Jurkat, Clone E6-1 (cell line): ENCODE results near the gene PDCD11.
"Not testable (repeated sequence)": the region's sequence is repeated elsewhere in the genome, so short reads cannot be mapped to it uniquely, and the experiment has no call there.

Experiments
- DNase-seq: peaks from one replicate; pipeline ENCODE4 v3.0.0-alpha.2; 2011; ENCODE audit warnings: low read depth, low spot score
- H3K4me3 ChIP-seq: 2 replicates; pipeline ENCODE4 v1.5.1; 2011; ENCODE audit warnings: mild to moderate bottlenecking, low read length, control low read depth, moderate library complexity

PDCD11 gene

GRCh38 chr10:103467406-103467805 lies 71.0 kb downstream of the PDCD11 start:
- no peak for DNase-seq
- H3K4me3 ChIP-seq: no peak overlapping the region

- no peak for DNase-seq
- no peak overlapping the region for H3K4me3 ChIP-seq
Measured at GRCh38 chr10:103469201-103469600, 72.8 kb downstream of the PDCD11 start.

- no peak overlapping the region for H3K4me3 ChIP-seq
- peak; percentile 51 for DNase-seq
Measured at GRCh38 chr10:103470761-103471653, 74.6 kb downstream of the PDCD11 start.

- DNase-seq: no peak
Measured at GRCh38 chr10:103472005-103472404, 75.6 kb downstream of the PDCD11 start.

GRCh38 chr10:103473261-103473671 lies 76.8 kb downstream of the PDCD11 start:
- H3K4me3 ChIP-seq: no peak overlapping the region
- no peak for DNase-seq

More at GRCh38 chr10:103472005-103472404, 75.6 kb downstream of the PDCD11 start:
- no peak overlapping the region for H3K4me3 ChIP-seq

GRCh38 chr10:103474077-103474476 lies 77.7 kb downstream of the PDCD11 start:
- H3K4me3 ChIP-seq: no peak overlapping the region
- no peak for DNase-seq

- no peak overlapping the region for H3K4me3 ChIP-seq
- DNase-seq: no peak
Measured at GRCh38 chr10:103475437-103475836, 79.0 kb downstream of the PDCD11 start.

- H3K4me3 ChIP-seq: no peak overlapping the region
- no peak for DNase-seq
Measured at GRCh38 chr10:103476046-103476768, 79.8 kb downstream of the PDCD11 start.

GRCh38 chr10:103478671-103479070 lies 82.2 kb downstream of the PDCD11 start:
- DNase-seq: no peak
- no peak overlapping the region for H3K4me3 ChIP-seq

GRCh38 chr10:103479135-103479534 lies 82.7 kb downstream of the PDCD11 start, which contains the start of gene CALHM3:
CALHM3 (minus strand) TSS chr10:103479240; CDS start chr10:103479032, 208 bp downstream.
- DNase-seq: no peak
- no peak within 1 kb of the TSS for H3K4me3 ChIP-seq

GRCh38 chr10:103480521-103480920 lies 84.1 kb downstream of the PDCD11 start:
- DNase-seq: no peak

GRCh38 chr10:103481974-103482531 lies 85.6 kb downstream of the PDCD11 start:
- DNase-seq: peak; percentile 76
- no peak overlapping the region for H3K4me3 ChIP-seq

More at GRCh38 chr10:103480521-103480920, 84.1 kb downstream of the PDCD11 start:
- no peak overlapping the region for H3K4me3 ChIP-seq

- H3K4me3 ChIP-seq, DNase-seq: not testable (repeated sequence)
Measured at GRCh38 chr10:103486635-103487409, 90.4 kb downstream of the PDCD11 start.

- H3K4me3 ChIP-seq: no peak overlapping the region
- DNase-seq: no peak
Measured at GRCh38 chr10:103487410-103487708, 90.9 kb downstream of the PDCD11 start.

GRCh38 chr10:103490986-103491314 lies 94.5 kb downstream of the PDCD11 start:
- no peak for DNase-seq
- H3K4me3 ChIP-seq: no peak overlapping the region

- no peak for DNase-seq
Measured at GRCh38 chr10:103491729-103492364, 95.4 kb downstream of the PDCD11 start.

GRCh38 chr10:103492655-103493261 lies 96.3 kb downstream of the PDCD11 start:
- DNase-seq: no peak
- no peak overlapping the region for H3K4me3 ChIP-seq

More at GRCh38 chr10:103491729-103492364, 95.4 kb downstream of the PDCD11 start:
- H3K4me3 ChIP-seq: no peak overlapping the region

- DNase-seq: peak; percentile 28
- H3K4me3 ChIP-seq: peak within 1 kb of the TSS; percentile 18
Measured at GRCh38 chr10:103493362-103493915, 97.0 kb downstream of the PDCD11 start, which contains the start of gene NEURL1. NEURL1 (plus strand) TSS chr10:103493705; CDS start chr10:103494388, 683 bp downstream.
